Astrocyte of the cerebellum (primary cell): Measurements from ENCODE around the gene COA8.

Source experiments
- DNase-seq: peaks from one replicate; pipeline ENCODE4 v3.0.0-alpha.2; 2011; ENCODE audit warnings: low read depth
- H3K4me3 ChIP-seq: 2 replicates; pipeline ENCODE4 v1.5.1; 2011; ENCODE audit warnings: mild to moderate bottlenecking, low read depth, low read length, moderate library complexity
- in situ Hi-C: cut with HindIII; loops from 2 replicates; pipeline ENCODE4 v1.10.0; 2017; ENCODE audit warnings: low sequenced_read_pairs
- TF ChIP-seq, protein P1 (sequence below): IDR thresholded peaks from 2 replicates; pipeline ENCODE4 v1.5.1; 2012; ENCODE audit warnings: low read length, low read depth, moderate library complexity, mild to moderate bottlenecking; ENCODE audit errors: missing control alignments

Gene COA8

DNA sequence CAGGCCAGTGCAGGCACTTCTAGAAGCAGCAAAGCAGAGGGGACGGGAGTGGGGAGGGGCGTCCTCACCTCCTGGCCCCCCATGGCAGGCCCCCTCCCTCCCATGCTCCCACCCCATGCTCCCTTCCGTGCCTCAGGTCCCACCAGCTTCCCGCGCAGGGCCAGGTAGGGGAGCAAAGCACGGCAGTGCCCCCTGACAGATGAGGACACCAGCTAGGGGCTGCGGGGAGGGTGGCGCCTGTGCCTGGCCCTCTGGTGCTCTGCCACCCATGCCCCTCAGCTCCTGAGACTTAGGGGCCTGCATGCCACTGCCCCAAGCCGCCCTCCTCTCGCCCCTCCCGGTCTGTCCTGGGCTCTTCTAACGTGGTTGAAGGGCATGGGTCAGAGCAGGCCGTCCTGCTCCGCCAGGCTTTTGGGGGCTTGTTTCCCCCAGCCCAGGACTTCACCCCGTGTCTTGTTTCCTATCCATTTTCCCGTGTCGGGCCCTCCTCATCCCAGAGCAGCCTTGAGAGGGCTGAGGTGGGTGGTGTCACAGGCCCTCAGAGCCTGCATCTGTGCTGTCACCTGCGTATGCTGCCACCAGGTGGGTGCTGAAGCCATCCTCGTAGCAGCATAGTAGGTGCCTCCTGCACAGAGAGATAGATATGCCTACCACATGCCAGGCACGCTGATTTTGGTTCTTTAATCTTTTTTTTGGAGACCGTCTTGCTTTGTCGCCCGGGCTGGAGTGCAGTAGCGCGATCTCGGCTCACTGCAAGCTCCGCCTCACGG, 23.5 kb upstream of the COA8 start:
- in situ Hi-C loops: no loop called here
- TF ChIP-seq, protein P1, sequence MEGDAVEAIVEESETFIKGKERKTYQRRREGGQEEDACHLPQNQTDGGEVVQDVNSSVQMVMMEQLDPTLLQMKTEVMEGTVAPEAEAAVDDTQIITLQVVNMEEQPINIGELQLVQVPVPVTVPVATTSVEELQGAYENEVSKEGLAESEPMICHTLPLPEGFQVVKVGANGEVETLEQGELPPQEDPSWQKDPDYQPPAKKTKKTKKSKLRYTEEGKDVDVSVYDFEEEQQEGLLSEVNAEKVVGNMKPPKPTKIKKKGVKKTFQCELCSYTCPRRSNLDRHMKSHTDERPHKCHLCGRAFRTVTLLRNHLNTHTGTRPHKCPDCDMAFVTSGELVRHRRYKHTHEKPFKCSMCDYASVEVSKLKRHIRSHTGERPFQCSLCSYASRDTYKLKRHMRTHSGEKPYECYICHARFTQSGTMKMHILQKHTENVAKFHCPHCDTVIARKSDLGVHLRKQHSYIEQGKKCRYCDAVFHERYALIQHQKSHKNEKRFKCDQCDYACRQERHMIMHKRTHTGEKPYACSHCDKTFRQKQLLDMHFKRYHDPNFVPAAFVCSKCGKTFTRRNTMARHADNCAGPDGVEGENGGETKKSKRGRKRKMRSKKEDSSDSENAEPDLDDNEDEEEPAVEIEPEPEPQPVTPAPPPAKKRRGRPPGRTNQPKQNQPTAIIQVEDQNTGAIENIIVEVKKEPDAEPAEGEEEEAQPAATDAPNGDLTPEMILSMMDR: no peak
- no peak overlapping the region for H3K4me3 ChIP-seq
- no peak for DNase-seq

DNA sequence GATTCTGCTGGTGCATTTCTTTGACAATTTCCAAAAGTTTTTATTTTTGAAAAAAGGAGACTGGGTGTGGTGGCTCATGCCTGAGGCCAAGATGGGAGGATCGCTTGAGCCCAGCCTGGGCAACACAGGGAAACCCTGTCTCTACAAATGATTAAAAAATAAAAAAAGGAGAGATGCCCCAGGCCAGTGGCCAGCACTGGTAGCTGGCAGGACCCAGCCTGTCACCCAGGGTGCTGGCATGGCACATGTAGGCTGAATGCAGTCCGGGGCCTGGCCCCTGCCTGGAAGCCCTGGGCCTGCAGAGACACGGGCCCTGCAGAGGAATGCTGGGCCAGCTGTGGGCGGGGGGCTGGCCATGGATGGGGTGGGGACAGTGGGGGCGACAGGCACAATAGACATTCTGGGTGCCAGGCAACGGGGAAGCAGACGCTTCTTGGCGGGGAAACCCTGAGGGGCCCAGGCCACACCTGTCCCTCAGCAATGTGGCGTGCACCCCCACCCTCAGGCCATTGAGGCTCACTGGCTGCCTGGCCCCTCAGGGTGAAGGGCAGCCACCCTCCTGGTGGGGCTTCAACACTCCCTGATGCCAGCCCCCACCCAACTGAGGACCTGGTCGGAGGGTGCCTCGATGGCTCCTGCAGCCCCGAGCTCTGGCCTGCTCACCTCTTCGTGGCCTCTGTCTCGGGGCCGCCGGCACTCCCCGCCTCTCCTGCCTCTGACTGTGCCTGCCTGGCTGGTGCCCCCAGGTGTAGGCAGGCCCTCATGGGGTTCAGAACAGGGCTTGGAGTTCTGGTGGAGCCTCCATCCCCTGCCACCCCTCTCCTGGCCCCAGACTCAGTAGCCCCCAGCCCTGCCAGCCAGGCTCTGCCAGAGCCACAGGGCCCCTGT, 21.7 kb upstream of the COA8 start:
- DNase-seq: no peak
- no peak overlapping the region for H3K4me3 ChIP-seq
- in situ Hi-C loops: no loop called here
- TF ChIP-seq, protein P1: no peak

DNA sequence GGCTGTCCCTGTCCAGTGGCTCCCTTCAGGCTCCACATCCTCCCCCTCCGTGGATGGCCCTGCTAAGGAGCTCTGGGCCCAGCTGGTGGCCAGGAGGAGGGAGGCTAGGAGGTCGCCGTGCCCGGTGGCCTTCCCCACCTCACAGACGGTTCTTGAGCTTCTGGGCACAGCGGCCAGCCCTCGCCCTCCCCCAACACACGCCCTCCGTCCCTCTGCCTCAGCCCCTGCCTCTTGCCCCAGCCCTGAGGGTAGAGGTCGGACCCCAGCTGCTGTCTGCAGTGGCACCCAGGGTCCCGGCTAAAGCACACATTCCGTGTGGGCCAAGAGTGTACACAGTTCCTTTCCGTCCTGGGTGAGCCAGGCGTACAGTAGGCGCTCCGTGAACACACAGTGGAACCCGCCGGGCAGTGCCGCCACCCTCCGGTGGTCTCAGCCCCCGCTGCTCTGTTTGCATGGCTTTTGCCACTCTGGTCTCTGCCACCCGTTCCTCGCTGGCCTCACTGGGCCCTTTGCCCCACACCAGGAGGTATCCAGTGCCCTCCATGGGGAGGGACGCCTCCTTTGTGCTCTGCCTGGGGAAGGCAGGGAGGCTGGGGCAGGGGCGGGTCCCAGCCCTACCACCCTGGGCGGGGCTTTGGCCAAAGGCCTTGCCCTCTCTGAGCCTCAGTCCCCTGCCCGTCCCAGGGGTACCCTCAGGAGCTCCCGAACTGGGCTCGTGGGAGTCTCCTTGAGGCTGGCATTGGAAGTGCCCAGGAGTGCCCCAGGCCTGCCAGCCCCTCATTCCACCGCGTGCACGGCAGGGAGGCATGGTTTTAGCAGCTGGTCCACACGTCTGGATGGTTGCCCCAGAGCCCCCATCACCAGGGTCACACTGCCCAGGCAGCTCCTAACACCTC, 20.8 kb upstream of the COA8 start:
- H3K4me3 ChIP-seq: no peak overlapping the region
- in situ Hi-C loops: no loop called here
- TF ChIP-seq, protein P1: no peak
- no peak for DNase-seq

DNA sequence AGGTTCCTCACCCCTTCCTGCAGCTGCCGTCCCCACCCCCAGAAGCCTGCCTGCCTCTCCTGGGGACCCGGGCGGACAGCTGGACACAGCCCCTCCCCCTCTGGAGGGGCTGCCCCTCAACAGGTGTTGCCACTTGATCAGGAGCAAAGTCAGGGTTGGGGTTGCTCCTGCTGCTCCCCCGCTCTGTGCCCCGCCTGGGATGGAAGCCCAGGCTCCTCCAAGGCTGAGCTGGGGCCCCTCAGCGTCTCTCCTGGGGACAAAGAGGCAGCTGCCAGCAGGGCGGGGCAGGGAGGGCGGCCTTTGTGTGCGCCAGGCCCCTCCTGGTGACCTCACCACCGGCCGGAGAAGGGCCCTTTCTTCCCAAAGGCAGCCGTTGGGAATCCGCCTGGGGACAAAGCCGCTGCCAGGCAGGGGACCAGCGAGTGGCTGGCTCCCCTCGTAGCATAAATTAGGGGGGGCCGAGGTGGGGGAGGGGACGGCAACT, 20.1 kb upstream of the COA8 start:
- TF ChIP-seq, protein P1: no peak
- DNase-seq: no peak
- in situ Hi-C loops: no loop called here
- H3K4me3 ChIP-seq: no peak overlapping the region

DNA sequence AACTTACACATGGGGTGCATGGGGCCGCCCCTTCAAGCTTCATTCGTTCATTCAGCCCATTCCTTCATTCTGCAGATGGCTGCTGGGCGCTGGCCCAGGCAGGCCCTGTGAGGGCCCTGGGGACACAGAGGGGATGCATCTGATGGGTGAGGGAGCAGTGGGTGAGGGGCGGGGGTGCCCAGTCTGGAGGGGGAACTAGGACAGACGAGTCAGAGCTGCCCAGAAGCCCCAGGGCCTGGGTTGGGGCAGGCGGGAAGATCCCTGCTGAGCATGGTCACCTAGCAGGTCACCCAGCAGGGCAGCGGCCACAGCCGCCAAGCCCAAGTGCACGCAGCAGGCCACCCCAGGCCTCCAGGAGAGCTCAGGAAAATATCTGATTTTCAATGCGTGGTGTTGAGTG, 19.6 kb upstream of the COA8 start:
- DNase-seq: no peak
- in situ Hi-C loops: no loop called here

More for the DNA sequence above, 19.6 kb upstream of the COA8 start:
- no peak overlapping the region for H3K4me3 ChIP-seq
- TF ChIP-seq, protein P1: no peak
